K562 (cell line): Measurements from ENCODE around the gene CTCFL.

ENCODE experiments used
- CHD1 ChIP-seq: fragments of 200-600 bp; sonication (generic); IDR thresholded peaks from one replicate; pipeline ENCODE4 v1.6.1; 2012; ENCODE audit warnings: mild to moderate bottlenecking, moderate library complexity, low read length, inconsistent platforms
- HCFC1 ChIP-seq: IDR thresholded peaks from 2 replicates; pipeline ENCODE4 v1.6.1; 2012; ENCODE audit warnings: low read depth, low read length, improper control_type of control experiment
- POLR2G ChIP-seq: fragments of 200-400 bp; formaldehyde crosslinking; IDR thresholded peaks from 2 replicates; pipeline ENCODE4 v1.6.1; 2017; ENCODE audit warnings: low read depth, mild to moderate bottlenecking, antibody characterized with exemption, low read length, moderate library complexity
- ZBED1 ChIP-seq: IDR thresholded peaks from 2 replicates; pipeline ENCODE4 v1.6.1; 2014
- TF ChIP-seq, protein P1 (sequence below): fragments of 450-650 bp; IDR thresholded peaks from 2 replicates; pipeline ENCODE4 v1.7.1; 2018; ENCODE audit warnings: mild to moderate bottlenecking, low read depth; ENCODE audit not compliant: partially characterized antibody

DNA sequence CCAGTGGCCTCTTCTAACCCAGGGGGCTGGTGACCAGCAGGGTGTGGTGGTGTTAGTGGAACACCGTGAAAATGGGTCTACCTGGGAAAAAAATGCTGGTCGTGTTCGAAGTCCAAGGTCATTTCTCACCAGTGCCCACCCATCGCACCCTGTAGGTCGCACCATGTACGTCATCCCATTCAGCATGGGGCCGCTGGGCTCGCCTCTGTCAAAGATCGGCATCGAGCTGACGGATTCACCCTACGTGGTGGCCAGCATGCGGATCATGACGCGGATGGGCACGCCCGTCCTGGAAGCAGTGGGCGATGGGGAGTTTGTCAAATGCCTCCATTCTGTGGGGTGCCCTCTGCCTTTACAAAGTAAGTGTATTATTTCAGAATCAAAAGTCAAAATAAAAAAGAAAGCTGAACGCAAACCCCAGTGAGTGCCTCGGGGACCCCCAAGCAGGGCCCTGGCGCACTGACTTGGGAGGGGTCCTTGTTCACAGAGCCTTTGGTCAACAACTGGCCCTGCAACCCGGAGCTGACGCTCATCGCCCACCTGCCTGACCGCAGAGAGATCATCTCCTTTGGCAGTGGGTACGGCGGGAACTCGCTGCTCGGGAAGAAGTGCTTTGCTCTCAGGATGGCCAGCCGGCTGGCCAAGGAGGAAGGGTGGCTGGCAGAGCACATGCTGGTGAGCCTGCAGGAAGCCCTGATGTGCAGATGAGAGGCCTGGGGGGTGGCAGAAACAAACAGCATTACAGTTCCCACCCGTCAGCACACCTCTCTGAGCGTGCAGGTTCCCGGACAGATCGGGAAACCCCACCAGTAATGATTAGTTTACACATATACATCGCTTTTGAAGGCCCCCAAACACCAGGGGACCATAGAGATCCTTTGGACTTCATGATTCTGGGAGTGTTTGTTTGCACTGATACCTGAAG is 37.9 kb upstream of the CTCFL start:
- TF ChIP-seq CHD1: no peak
- TF ChIP-seq ZBED1: no peak
- no peak for TF ChIP-seq HCFC1
- TF ChIP-seq, protein P1, sequence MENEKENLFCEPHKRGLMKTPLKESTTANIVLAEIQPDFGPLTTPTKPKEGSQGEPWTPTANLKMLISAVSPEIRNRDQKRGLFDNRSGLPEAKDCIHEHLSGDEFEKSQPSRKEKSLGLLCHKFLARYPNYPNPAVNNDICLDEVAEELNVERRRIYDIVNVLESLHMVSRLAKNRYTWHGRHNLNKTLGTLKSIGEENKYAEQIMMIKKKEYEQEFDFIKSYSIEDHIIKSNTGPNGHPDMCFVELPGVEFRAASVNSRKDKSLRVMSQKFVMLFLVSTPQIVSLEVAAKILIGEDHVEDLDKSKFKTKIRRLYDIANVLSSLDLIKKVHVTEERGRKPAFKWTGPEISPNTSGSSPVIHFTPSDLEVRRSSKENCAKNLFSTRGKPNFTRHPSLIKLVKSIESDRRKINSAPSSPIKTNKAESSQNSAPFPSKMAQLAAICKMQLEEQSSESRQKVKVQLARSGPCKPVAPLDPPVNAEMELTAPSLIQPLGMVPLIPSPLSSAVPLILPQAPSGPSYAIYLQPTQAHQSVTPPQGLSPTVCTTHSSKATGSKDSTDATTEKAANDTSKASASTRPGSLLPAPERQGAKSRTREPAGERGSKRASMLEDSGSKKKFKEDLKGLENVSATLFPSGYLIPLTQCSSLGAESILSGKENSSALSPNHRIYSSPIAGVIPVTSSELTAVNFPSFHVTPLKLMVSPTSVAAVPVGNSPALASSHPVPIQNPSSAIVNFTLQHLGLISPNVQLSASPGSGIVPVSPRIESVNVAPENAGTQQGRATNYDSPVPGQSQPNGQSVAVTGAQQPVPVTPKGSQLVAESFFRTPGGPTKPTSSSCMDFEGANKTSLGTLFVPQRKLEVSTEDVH: no peak
- no peak for TF ChIP-seq POLR2G
